ENCODE results near the gene PTS.

PTS gene

DNA sequence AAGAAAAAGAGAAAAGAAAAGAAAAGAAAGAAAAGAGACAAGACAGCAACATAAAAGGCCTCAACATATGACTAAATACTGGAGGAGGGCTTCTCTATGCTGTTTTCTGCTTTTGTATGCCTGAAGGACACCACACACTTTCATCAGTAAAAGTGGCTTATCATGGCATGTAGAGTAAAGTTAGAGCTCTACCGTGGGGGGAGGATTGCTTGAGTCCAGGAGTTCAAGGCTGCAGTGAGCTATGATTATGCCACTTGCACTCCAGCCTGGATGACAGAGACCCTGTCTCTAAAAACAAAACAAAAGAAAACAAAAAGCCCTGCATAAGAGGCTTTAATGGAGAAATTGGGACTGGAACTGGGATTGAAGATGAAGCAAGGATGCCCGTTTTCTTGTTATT lies 5.7 kb downstream of the PTS start:
- TF ChIP-seq, protein P1, sequence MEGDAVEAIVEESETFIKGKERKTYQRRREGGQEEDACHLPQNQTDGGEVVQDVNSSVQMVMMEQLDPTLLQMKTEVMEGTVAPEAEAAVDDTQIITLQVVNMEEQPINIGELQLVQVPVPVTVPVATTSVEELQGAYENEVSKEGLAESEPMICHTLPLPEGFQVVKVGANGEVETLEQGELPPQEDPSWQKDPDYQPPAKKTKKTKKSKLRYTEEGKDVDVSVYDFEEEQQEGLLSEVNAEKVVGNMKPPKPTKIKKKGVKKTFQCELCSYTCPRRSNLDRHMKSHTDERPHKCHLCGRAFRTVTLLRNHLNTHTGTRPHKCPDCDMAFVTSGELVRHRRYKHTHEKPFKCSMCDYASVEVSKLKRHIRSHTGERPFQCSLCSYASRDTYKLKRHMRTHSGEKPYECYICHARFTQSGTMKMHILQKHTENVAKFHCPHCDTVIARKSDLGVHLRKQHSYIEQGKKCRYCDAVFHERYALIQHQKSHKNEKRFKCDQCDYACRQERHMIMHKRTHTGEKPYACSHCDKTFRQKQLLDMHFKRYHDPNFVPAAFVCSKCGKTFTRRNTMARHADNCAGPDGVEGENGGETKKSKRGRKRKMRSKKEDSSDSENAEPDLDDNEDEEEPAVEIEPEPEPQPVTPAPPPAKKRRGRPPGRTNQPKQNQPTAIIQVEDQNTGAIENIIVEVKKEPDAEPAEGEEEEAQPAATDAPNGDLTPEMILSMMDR (IDR thresholded peaks at IDR 0.05; ENCODE audit: low read depth, low read length, missing control alignments): no peak
- no peak for DNase-seq (ENCODE audit: low read depth)
- no peak overlapping the region for H3K4me3 ChIP-seq (ENCODE audit: low read depth, low read length)
- in situ Hi-C loops (cut with HindIII; ENCODE audit: low sequenced_read_pairs): no loop called here

DNA sequence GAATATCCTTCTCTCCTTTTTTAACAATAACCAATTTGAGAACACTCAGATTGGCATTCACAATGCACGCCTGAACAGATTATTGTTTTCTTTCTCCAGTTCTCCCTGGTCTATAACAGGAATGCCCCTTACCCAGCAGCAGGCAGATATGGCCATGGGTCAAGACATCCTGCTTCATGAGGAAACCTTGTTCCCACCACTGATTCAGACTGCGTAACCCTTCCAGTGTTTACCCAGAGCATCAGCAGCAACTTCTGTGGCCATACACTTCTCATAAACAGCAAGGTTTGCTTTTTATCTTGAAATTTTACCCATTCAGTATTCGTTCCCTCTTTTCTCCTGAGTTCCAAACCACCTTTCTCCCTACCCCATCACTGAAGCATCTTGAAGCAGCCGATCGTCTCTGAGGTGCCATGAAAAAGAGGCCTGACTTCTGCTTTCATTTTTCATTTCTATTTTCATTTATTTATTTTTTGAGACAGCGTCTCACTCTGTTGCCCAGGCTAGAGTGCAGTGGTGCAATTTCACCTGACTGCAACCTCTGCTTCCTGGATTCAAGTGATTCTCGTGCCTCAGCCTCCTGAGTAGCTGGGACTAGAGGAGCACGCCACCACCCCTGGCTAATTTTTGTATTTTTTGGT lies 9.6 kb downstream of the PTS start:
- TF ChIP-seq, protein P1 (IDR thresholded peaks at IDR 0.05; ENCODE audit: low read depth, low read length, missing control alignments): no peak
- no peak for DNase-seq (ENCODE audit: low read depth)
- no peak overlapping the region for H3K4me3 ChIP-seq (ENCODE audit: low read depth, low read length)
- in situ Hi-C loops (cut with HindIII; ENCODE audit: low sequenced_read_pairs): no loop called here

DNA sequence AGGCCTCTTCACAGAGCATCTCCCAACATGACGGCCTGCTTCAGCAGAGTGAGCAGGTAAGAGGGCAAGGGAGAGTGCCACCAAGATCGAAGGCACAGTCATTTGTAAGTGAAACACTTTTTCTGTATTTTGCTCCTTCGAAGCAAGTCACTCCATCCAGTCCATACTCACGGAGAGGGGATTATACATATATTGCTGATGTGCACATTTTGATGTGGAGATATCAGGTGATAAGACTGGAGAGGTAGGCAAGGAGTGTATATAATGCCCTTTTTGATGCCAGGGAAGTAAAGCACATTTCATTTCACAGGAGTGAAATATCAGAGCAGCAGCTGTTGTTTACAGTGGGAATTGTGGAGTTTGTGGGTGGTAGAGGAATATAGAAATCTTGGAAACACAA lies 11.2 kb downstream of the PTS start:
- TF ChIP-seq, protein P1 (IDR thresholded peaks at IDR 0.05; ENCODE audit: low read depth, low read length, missing control alignments): no peak
- DNase-seq (ENCODE audit: low read depth): no peak
- H3K4me3 ChIP-seq (ENCODE audit: low read depth, low read length): no peak overlapping the region
- in situ Hi-C loops (cut with HindIII; ENCODE audit: low sequenced_read_pairs): no loop called here

DNA sequence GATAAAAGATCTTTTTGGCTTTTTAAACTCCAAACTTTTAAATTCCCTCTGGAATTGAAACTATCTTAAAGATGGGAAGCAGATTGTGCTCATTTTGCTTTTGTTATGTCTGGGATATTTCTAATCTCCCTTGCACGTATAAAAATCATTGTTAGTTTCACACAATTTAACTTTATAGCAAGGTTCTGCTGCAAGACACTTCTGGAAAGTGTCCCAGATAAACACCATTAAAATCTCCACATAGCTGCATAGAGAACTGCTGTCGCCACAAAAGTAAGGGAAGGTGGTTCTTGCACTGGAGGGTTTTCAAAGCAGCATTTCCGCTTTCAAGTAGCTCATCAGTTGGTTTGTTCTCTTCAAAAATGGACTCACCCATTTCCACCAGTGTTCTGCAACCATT lies 11.8 kb downstream of the PTS start:
- no peak for DNase-seq (ENCODE audit: low read depth)
- in situ Hi-C loops (cut with HindIII; ENCODE audit: low sequenced_read_pairs): no loop called here
- H3K4me3 ChIP-seq (ENCODE audit: low read depth, low read length): no peak overlapping the region
- TF ChIP-seq, protein P1 (IDR thresholded peaks at IDR 0.05; ENCODE audit: low read depth, low read length, missing control alignments): no peak

DNA sequence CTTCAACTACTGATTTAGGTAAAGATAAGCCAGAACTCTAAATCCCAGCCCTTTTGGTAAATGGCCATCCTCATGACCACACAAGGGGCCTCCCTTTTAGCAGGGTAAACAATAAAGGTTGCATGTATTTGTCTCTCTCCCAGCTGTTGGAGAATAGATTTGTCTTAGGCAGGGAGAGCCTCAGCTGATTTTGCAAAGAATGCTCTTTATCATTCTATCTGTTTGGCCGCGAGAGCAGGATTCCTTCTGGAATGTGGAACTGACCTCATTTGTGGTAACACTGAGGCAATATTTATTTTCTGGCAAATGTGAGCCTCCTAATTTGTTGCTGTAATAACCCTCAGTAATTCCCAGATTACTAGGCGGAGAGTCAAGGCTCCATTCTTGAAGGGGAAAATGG lies 15.3 kb downstream of the PTS start:
- in situ Hi-C loops (cut with HindIII; ENCODE audit: low sequenced_read_pairs): no loop called here
- TF ChIP-seq, protein P1 (IDR thresholded peaks at IDR 0.05; ENCODE audit: low read depth, low read length, missing control alignments): no peak
- no peak overlapping the region for H3K4me3 ChIP-seq (ENCODE audit: low read depth, low read length)
- DNase-seq (ENCODE audit: low read depth): peak; percentile 48

DNA sequence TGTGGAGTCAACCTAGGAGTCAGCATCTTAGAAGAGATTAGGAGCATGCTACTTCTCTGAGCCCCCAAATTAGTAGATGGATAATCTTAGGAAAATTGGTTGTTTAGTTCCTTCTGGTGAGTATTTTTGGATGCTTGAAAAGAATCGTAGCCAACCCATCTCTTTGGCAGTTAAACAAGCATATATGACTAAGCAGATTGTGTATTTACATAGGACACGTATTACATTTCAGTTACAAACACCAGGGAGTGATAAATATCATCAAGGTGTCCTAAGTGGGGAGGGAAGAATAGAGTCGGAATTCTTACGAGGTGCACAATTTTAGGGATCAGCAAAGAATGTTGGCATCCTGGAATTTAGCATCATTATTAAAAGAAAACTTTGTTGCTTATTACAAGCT lies 21.0 kb downstream of the PTS start:
- TF ChIP-seq, protein P1 (IDR thresholded peaks at IDR 0.05; ENCODE audit: low read depth, low read length, missing control alignments): no peak
- no peak for DNase-seq (ENCODE audit: low read depth)
- in situ Hi-C loops (cut with HindIII; ENCODE audit: low sequenced_read_pairs): no loop called here
- no peak overlapping the region for H3K4me3 ChIP-seq (ENCODE audit: low read depth, low read length)
